IPS-NIHi11 (cell line): ENCODE data around the gene ST7.
"Not testable (repeated sequence)": the region's sequence is repeated elsewhere in the genome, so short reads cannot be mapped to it uniquely, and the experiment has no call there.

Experiments used
- DNase-seq: peaks from one replicate; pipeline ENCODE4 v3.0.0; 2012; ENCODE audit warnings: mixed read lengths, low spot score

The ST7 gene

DNA sequence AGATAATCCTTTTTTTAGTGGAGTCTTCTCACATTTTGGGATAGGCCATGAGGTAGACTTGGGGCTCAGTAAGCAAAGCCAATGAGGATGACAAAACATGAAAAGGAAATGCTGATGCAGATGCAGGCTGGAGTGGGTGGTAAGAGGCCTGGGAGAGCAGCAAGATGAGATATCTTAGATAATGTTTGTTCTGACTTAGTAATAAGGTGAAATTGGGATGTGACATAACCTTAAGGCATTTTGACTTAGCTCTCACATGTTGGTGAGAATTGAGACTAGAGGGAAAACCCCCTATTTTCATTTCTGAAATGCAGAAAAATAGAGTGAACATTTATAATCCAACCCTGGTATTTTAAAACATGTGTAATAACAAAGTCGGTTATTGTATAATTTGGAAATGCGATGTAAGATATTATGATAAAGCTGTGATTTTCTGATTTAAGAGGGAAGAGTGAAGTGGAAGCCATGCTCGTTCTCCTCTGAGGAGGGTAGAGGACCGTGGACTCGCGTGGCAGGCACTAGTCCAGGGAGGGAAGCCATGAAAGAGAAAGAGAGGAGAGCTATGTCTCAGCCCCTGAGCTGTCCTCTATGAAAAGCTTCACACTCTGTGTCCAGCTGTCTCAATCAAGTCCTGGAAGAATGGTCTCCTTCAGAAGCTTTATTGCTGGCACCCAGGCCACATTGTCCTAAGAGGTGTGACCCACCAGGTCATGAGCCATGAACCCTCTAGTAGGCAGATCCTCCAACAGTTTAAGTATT, 57.3 kb downstream of the ST7 start:
- DNase-seq = no peak

DNA sequence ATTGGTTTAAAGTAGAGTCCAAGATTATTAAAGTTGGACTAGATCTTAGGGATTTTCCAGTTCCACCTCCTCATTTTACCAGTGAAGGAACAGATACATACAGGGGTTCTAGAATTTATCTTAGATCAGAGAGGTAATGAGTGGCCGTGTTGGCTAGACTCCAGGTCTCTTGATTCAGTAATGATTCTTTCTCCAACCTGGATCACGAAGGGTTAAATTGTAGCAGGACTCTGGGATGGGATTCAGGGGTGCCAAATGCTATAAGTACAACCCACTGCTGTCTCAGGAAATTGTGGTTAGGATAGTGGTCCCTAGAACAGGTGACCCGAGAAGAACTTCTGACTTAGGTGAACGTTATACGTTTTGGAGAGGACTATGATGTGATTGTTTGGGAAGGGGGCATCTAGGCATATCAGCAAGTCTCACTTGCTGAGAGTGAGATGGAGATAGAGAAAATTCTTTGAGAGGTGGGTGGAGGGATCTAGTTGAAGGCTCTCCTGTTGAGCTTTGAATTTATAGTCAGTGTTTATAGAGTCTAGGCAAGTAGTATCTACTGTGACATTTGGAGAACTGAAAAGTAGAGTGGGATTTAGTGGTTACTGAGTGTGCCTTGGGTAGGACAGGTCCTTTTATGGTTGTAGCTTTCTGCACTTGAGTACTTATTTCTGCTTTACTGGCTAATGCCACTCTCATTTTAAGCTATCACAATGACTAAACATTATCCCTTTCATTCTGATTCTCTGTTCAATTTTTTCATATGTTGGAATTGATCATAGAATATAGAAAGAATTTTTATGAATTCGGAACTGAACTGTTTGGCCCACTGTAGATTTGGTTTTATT, 58.3 kb downstream of the ST7 start:
- DNase-seq = no peak

DNA sequence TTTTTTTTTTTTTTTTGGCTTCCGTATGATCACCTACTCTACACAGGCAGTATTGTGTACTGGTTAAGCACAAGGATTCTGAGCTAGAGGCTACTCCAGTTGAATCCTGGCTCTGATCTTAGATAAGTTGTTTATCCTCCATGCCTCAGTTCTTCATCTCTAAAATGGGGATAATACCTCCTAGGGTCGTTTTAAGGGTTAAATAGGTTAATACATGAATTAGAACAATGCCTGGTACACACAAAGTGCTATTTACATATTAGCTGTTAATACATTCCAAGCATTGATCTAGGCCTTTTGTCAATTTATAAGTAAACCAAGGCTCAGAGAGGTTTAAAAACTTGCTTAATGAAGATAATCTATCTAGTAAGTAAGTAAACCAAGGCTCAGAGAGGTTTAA, 59.0 kb downstream of the ST7 start:
- no peak for DNase-seq

- DNase-seq = peak; percentile 48
Measured at GRCh38 chr7:117012696-117013095, 59.4 kb downstream of the ST7 start.

- DNase-seq = no peak
Measured at GRCh38 chr7:117014099-117014656, 60.9 kb downstream of the ST7 start.

DNA sequence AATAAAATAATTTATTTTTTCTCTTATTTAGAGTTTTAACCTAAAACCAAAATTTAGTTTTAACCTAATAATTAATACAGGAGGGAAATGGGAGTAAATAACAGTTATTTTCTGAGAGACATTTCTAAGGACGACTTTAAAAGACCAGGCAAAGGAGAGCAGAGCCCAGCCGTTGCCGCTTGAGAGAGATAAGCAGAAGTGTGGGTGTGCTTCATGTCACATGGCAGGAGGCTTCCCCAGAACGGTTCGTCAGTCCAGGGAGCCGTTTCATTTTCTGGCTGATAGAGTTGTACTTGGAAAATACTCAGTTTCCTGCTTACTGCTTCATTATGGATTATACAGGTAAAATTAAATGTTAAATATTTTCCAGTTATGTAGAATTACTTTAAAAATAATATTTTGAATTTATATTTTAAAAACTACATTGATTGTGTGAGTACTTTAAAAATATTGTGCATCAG, 61.4 kb downstream of the ST7 start:
- peak; percentile 32 for DNase-seq

DNA sequence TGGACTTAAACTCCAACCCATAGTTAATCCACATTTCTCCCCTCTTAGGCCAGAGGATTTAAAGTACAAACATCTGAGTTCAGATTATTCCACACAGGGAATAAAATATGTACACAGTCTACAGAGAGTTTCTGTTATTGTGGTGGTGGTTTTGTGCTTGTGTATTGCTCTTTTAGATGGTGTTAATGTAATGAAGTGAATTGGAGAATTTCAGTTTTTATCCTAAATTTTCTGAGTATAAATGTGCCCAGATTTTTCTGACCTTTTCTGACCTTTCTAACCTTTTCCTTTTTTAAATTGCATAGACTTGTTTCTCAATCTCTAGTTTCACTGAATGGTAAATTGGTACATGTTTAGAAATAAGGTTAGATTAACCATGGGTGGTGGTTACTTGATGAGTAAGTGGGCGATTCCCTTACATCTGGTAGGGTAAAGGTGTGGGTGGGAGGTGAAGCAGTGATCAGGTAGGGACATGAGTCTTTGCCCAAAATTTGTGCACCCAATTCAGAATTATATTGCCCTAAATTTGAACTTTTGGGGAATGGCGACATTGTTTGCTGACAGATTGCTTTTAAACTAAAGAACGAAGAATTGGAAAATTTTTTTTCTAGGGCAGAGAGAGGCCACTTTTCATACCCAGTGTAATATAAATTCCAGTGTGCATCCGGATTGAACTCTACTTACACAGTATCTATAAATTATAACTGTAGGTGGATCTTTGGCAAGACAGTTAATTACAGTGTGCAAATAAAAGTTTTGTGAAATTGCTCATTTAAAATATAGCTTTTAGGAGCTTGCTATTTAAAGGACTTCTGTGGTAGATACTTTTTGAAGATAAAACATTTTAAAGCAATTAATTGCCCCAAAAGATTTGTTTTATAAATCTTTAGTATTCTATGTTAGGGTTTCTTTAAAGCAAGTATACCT, 62.2 kb downstream of the ST7 start:
- no peak for DNase-seq

GRCh38 chr7:117017017-117017451, 63.7 kb downstream of the ST7 start:
- no peak for DNase-seq

DNA sequence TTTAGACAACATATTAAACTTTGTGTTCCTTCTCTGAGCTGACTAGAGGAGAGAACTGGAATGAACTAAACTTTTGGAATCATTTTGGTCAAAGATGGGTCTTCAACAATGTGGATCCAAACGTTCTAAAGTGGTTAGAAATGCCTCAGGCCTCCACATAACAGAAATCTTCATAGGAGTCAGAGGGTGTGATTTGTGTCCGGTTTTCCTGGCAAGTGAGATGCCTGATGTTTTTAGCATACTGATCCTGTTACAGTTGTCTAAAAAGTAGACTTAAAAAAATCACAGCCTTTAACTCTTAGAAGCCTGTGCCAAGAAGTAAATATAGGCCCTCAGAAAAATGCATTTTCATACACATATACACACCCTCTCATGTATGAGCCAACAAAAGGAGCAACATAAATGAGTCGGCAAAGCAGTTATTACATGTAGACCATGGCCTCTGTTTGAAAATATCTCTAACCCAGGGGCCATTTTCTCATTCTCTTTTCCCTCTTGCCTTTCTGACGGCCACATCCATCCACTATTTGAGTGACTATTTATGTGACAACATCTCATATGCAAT, 64.5 kb downstream of the ST7 start:
- DNase-seq = no peak

DNA sequence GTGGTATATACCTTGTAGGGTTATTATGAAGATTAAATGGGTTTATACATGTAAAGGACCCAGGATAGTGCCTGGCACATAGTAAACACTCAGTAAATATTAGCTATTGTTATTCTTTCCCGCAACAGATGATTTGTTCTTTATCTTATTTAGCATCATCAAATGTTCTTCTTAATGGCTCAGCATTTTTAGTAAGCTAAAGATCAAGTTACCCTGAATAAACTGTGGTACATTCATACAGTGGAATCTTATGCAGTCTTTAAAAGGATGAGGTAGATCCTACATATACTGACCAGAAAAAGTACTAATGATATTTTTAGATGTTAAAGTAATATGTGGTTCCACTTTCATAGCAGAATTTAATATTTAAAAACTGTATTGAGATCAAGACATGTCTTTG, 65.4 kb downstream of the ST7 start:
- DNase-seq = no peak

DNA sequence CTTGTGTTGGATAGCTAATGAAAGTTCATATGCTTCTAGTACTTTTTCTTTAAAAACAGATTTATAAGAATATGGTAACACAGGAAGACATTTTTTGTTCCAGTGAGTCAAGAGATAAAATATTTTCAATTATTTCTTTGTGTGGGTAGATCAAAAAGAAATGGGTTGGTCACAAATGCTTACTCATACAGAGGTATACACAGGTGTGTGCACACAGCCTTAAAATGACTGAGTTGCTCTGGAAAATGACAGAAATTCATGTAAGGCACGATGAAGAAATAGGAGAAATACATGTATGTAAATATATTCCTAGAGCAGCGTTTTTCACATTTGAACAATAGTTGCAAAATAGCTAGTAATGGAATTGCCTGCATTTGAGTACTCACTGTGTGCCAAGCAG, 66.0 kb downstream of the ST7 start:
- DNase-seq = no peak

DNA sequence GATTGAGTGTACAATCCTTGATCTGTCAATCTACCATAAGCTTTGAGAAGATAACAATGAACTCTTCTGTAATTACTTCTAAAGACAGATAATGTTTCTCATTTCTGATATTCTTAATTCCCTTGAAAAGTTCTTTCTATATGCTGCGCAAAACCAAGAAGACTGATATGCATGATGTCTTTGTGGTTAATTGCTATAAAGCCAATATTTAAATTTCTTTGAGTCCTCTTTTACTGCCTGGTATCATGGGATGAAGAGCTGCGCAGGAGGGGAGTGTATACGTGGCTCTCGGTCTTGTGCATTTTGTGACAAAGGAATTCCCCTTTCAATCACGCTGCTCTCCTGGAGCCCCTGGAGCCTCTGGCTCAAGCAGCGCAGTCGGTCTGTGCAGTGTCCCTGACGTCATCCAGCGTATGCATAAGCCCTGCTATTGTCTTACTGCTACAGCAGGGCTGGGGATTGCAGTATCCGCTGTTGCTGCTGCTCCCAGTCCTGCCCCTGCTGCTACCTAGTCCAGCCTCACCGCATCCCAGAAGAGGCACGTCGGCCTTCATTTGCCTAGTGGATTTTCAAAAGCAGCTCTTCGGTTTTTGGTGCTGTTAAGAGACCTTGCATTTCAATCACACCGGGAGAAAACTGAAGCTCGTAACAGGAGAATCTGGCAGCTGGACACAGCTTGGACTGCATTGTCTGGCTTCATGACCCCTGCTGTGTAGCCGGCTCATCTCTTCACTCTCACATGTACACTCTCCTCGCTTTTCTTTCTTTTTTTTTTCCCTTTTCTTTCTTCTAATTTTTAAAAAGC, 66.7 kb downstream of the ST7 start:
- peak; percentile 62 for DNase-seq

DNA sequence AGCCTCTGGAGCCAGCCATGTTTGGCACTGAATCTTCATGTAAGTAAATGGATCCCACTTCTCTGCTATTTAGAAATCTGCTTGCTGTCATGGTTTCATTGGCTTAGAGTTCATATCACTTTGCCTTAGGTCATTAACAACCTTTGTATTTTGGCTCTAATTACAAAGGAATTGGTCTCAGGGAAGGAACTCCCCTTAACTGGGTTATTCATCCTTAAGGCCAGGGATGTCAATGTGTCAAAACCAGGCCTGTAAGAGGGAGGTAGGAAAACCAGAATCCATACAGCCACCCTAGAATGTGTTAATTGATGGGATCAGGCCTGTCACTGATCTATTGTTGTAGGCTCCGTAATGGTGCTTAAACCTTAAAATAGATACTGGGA, 67.3 kb downstream of the ST7 start:
- DNase-seq = no peak

- no peak for DNase-seq
Measured at GRCh38 chr7:117021366-117021765, 68.1 kb downstream of the ST7 start.

DNA sequence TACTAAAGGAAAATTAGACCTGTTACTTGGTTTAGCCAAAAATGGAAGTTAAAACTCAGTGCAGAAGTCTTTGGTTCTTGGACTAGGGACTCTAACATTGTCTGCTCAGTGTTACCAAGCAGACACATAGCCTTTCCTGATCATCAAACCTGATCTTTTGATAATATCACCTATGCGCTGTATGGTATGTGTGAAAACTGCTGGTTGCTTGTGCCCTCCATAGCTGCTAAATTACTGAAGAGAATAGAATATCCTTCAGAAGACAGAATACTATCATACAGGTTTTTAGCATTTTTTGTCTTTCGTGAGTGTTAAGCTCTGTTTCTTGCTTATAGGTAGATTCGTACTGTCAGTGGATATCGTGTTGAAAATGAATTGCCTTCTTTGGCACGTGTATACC, 68.7 kb downstream of the ST7 start:
- DNase-seq = no peak

DNA sequence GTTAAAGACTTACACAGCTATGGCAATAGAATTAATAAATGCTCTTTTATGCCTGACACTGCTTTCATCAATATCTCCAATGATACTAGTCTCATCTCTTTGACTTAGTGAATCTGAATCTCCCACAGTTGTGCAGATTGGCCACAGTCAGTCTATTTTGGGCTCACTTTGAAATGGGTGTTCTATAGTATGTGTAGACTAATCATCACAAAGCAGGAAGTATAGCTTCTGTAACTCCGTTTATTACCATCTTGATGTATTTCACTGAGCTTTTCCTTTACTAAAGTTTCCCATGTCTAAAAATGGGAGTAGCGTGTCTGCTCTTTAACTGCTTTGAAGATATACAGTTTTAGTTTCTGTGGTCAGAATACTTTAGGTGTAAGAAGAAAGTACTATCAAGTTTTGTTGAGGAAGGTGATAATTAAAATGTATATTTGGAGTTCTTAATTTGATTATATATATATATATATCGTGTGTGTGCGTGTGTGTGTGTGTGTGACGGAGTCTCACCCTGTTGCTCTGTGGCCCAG, 70.1 kb downstream of the ST7 start:
- DNase-seq = no peak

DNA sequence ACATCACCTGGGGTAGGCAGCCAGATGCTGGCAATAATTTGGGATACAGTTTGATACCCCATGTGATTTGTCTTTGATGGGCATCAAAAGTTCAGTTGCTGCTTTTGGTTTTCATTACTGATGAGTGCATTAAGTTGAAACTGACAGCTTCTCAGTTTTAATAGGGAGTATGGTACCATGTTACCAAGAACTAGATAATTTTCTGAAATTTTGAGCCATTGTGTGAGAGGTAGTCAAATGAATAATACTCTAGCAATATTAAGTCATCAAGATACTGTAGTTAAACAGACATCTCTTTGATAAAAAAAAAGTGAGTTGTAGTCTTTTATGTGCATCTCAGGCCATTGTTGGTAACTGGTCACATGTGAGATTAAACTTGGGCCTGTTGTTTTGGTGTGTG, 71.5 kb downstream of the ST7 start:
- DNase-seq = no peak

GRCh38 chr7:117025891-117026290, 72.6 kb downstream of the ST7 start:
- no peak for DNase-seq

DNA sequence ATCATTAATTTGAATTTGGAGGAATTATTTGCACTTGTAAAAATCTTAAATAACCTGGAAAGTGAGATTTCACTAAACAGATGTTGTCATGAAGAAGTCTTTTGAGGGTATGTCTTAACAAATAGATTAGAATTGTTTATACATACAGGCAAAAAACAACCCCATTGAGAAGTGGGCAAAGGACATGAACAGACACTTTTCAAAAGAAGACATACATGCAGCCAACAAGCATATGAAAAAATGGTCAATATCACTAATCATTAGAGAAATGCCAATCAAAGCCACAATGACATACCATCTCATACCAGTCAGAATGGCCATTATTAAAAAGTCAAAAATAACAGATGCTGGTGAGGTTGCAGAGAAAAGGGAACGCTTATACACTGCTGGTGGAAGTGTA, 77.0 kb downstream of the ST7 start:
- not testable (repeated sequence) for DNase-seq

DNA sequence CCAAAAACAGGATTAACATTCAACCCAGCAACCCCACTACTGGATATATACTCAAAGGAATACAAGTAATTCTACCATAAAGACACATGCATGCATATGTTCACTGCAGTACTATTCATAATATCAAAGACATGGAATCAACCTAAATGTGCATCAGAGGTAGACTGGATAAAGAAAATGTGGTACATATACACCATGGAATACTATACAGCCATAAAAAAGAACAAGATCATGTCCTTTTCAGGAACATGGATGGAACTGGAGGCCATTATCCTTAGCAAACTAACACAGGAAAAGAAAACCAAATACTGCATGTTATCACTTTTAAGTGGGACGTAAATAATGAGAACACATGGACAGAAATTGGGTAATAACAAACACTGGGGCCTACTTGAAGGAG, 77.5 kb downstream of the ST7 start:
- not testable (repeated sequence) for DNase-seq
